Endothelial cell (in vitro differentiated cells): ENCODE measurements around the gene DYNLL2. TPM values are rescaled to one million over a fixed set of nuclear protein-coding genes. Genes with fewer than 3 reads are reported as not detected.

Source experiments
- DNase-seq: peaks from one replicate; pipeline ENCODE4 v3.0.0; 2021; ENCODE audit warnings: low spot score
- H3K27ac Mint-ChIP-seq: one replicate; pipeline ENCODE4 v1.8.0; 2021; ENCODE audit warnings: mixed read lengths, inconsistent platforms; ENCODE audit not compliant: unreplicated experiment
- H3K27me3 Mint-ChIP-seq: one replicate; pipeline ENCODE4 v1.8.0; 2021; ENCODE audit warnings: mild to moderate bottlenecking, moderate library complexity, mixed read lengths, inconsistent platforms; ENCODE audit not compliant: unreplicated experiment
- H3K36me3 Mint-ChIP-seq: one replicate; pipeline ENCODE4 v1.8.0; 2021; ENCODE audit warnings: mild to moderate bottlenecking, low read depth, mixed read lengths, inconsistent platforms; ENCODE audit not compliant: unreplicated experiment
- H3K4me1 Mint-ChIP-seq: one replicate; pipeline ENCODE4 v1.8.0; 2021; ENCODE audit warnings: mild to moderate bottlenecking, mixed read lengths, inconsistent platforms; ENCODE audit not compliant: unreplicated experiment
- H3K4me3 Mint-ChIP-seq: one replicate; pipeline ENCODE4 v1.8.0; 2021; ENCODE audit warnings: mild to moderate bottlenecking, mixed read lengths, inconsistent platforms; ENCODE audit not compliant: unreplicated experiment
- H3K9me3 Mint-ChIP-seq: one replicate; pipeline ENCODE4 v1.8.0; 2021; ENCODE audit warnings: mixed read lengths, inconsistent platforms; ENCODE audit not compliant: unreplicated experiment
- long read RNA-seq: library from polyadenylated mRNA; unstranded; transcript quantifications from one replicate; pipeline ENCODE4 v2.0.0, GENCODE V29; 2020; ENCODE audit not compliant: unreplicated experiment
- total RNA-seq: library from RNA; stranded (reverse); fragmentation: NEBNext Ultra II Directional; extraction: Animal tissue kit (Norgen Biotek cat#: 25700); gene quantifications from one replicate; pipeline ENCODE4 v1.2.1, GENCODE V29; 2021; ENCODE audit not compliant: unreplicated experiment
- TF ChIP-seq, protein P1 (sequence below): fragments of 200-600 bp; sonication (generic); IDR thresholded peaks from one replicate; pipeline ENCODE4 v1.5.0; 2021; ENCODE audit warnings: antibody characterized with exemption; ENCODE audit not compliant: unreplicated experiment

Gene DYNLL2
- total RNA-seq = 14.6 TPM
- long read RNA-seq = 0 reads

DNA sequence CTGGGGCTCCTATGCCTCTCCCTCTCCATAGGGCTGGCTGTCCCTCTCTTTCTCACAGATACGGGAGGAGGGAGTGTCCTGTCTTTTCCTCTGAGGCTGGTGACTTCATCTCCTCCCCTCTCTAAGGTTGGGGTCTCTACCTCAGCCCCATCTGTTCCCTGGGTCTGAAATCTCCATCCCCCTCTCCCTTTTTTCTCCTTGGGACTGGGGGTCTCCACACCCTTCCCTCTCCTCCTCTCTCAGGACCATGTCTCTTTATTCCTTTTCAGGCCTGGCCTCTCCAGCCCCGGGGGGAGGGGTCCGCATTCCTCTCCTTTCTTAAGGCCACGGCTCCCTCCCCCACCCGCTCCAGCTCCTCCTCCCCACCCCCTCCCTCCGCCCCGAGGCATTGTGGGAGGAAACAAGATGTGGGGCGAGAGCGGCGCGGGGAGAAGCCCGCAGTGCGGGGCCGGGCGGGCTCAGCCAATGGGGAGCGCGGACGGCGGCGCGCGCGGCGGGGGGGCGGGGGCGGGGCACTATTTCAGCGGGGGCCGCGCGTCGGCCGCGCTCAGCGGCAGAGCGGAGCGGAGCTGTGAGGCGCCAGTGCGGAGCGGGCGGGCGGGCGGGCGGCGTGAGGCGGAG lies at the start of gene DYNLL2:
Gene DYNLL2 (plus strand): TSS at position 550 of the 621 bp plus-strand sequence. CDS start 3,672 bp downstream, outside the sequence.
- TF ChIP-seq, protein P1, sequence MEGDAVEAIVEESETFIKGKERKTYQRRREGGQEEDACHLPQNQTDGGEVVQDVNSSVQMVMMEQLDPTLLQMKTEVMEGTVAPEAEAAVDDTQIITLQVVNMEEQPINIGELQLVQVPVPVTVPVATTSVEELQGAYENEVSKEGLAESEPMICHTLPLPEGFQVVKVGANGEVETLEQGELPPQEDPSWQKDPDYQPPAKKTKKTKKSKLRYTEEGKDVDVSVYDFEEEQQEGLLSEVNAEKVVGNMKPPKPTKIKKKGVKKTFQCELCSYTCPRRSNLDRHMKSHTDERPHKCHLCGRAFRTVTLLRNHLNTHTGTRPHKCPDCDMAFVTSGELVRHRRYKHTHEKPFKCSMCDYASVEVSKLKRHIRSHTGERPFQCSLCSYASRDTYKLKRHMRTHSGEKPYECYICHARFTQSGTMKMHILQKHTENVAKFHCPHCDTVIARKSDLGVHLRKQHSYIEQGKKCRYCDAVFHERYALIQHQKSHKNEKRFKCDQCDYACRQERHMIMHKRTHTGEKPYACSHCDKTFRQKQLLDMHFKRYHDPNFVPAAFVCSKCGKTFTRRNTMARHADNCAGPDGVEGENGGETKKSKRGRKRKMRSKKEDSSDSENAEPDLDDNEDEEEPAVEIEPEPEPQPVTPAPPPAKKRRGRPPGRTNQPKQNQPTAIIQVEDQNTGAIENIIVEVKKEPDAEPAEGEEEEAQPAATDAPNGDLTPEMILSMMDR = no peak
- Mint-ChIP-seq H3K9me3 (no peaks in the 10 kb centered on the region), H3K27me3 (peaks cover 15% of the 10 kb centered on the region), H3K4me3 (peak within 1 kb of the TSS; percentile 93), H3K36me3 (peaks cover 11% of the 10 kb centered on the region), H3K4me1 (peaks cover 21% of the 10 kb centered on the region), H3K27ac (peak within 1 kb of the TSS; percentile 92)
- DNase-seq = peak; percentile 90

- H3K36me3 Mint-ChIP-seq = no peaks in the 10 kb centered on the region
These were observed 43.2 kb upstream of the DYNLL2 start for GRCh38 chr17:58039975-58040374.

GRCh38 chr17:58040386-58040785 lies 42.8 kb upstream of the DYNLL2 start:
- no peaks in the 10 kb centered on the region for H3K36me3 Mint-ChIP-seq
- H3K27me3 Mint-ChIP-seq = peaks cover 1% of the 10 kb centered on the region
- no peak overlapping the region for H3K4me3 Mint-ChIP-seq

More at GRCh38 chr17:58039975-58040374, 43.2 kb upstream of the DYNLL2 start:
- Mint-ChIP-seq H3K27ac (no peak overlapping the region), H3K9me3 (no peaks in the 10 kb centered on the region), H3K4me1 (no peaks in the 10 kb centered on the region), H3K4me3 (no peak overlapping the region), H3K27me3 (peaks cover 1% of the 10 kb centered on the region)
- no peak for DNase-seq
- TF ChIP-seq, protein P1 = no peak

DNA sequence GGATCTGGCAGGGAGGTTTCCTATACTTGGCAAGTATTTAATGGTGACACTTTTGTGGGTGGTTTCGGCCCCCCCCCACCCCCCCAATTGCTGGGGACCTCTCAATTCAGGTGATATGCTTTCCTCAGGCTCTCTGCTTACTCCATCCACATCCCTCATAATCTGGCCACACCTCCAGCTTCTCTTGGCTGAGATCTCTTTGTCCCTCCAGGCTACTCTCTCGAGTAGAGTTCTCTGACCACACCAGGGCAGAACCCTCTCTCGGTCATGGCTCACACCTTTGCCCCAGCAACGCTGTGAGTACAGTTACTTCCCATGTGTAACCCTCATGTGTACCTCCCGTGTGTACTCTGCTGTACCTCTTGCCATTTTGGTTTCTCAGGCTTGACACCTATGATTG lies 42.1 kb upstream of the DYNLL2 start:
- Mint-ChIP-seq H3K36me3 (no peaks in the 10 kb centered on the region), H3K27ac (no peak overlapping the region), H3K4me1 (peaks cover 2% of the 10 kb centered on the region), H3K27me3 (peaks cover 1% of the 10 kb centered on the region), H3K9me3 (no peaks in the 10 kb centered on the region), H3K4me3 (no peak overlapping the region)
- DNase-seq = no peak
- TF ChIP-seq, protein P1 = no peak

More at GRCh38 chr17:58040386-58040785, 42.8 kb upstream of the DYNLL2 start:
- H3K9me3 Mint-ChIP-seq = no peaks in the 10 kb centered on the region
- no peaks in the 10 kb centered on the region for H3K4me1 Mint-ChIP-seq
- H3K27ac Mint-ChIP-seq = no peak overlapping the region
- no peak for DNase-seq
- TF ChIP-seq, protein P1 = no peak
